CD4-positive, CD25-positive, alpha-beta regulatory T cell (primary cell): ENCODE measurements around the gene KCNN3. TPM values are rescaled to one million over a fixed set of nuclear protein-coding genes. Genes with fewer than 3 reads are reported as not detected.
A peak's percentile ranks its signal among the peaks of the same experiment; 100 is the strongest.

ENCODE experiments used
- ATAC-seq, 2 donors: fragments of 150-1000 bp; cut with Tn5 transposase; one replicate each; pipeline ENCODE4 v1.10.0; 2021; ENCODE audit warnings: low read depth in 2 of 2, moderate number of reproducible peaks in 2 of 2, moderate library complexity in 1 of 2
- DNase-seq, 3 donors: peaks; one replicate each; pipeline versions ENCODE4 v3.0.0 to v3.0.0-alpha.2; 2012 to 2022; ENCODE audit warnings: mixed read lengths in 1 of 3
- H3K27ac ChIP-seq: one replicate; pipeline ENCODE4 v1.7.0; 2013; ENCODE audit warnings: mild to moderate bottlenecking, low read length; ENCODE audit not compliant: insufficient read depth, poor library complexity, severe bottlenecking
- H3K27me3 ChIP-seq: one replicate; pipeline ENCODE4 v1.7.0; 2013; ENCODE audit warnings: low read length; ENCODE audit not compliant: control insufficient read depth, insufficient read depth
- H3K36me3 ChIP-seq: one replicate; pipeline ENCODE4 v1.7.0; 2013; ENCODE audit warnings: mild to moderate bottlenecking, low read length, moderate library complexity; ENCODE audit not compliant: control insufficient read depth, insufficient read depth
- H3K4me1 ChIP-seq: 2 replicates; pipeline ENCODE4 v1.7.0; 2013; ENCODE audit warnings: mild to moderate bottlenecking, low read length; ENCODE audit not compliant: insufficient read depth, control insufficient read depth, poor library complexity, severe bottlenecking
- H3K4me3 ChIP-seq: one replicate; pipeline ENCODE4 v1.7.0; 2013; ENCODE audit warnings: low read depth, mild to moderate bottlenecking, low read length, moderate library complexity
- H3K9me3 ChIP-seq, 2 experiments: 1 replicate in 1 of 2; 2 replicates in 1 of 2; pipeline ENCODE4 v1.7.0; 2013; ENCODE audit warnings: low read length in 2 of 2, mild to moderate bottlenecking in 1 of 2, moderate library complexity in 1 of 2; ENCODE audit not compliant: control insufficient read depth in 2 of 2
- H3K27ac Mint-ChIP-seq, 3 donors: one replicate each; pipeline ENCODE4 v1.8.0; 2020 to 2022; ENCODE audit warnings: mild to moderate bottlenecking in 3 of 3, mixed read lengths in 3 of 3, moderate library complexity in 2 of 3
- H3K27me3 Mint-ChIP-seq: one replicate; pipeline ENCODE4 v1.8.0; 2022; ENCODE audit warnings: mild to moderate bottlenecking, mixed read lengths
- H3K36me3 Mint-ChIP-seq: one replicate; pipeline ENCODE4 v1.8.0; 2020; ENCODE audit warnings: mixed read lengths
- H3K4me1 Mint-ChIP-seq, 4 donors: one replicate each; pipeline ENCODE4 v1.8.0; 2020 to 2022; ENCODE audit warnings: mixed read lengths in 4 of 4, mild to moderate bottlenecking in 1 of 4
- H3K4me3 Mint-ChIP-seq, 4 donors: one replicate each; pipeline ENCODE4 v1.8.0; 2020 to 2022; ENCODE audit warnings: mild to moderate bottlenecking in 4 of 4, mixed read lengths in 4 of 4, moderate library complexity in 3 of 4
- H3K9me3 Mint-ChIP-seq, 7 donors: one replicate each; pipeline ENCODE4 v1.8.0; 2020 to 2022; ENCODE audit warnings: mixed read lengths in 7 of 7, mild to moderate bottlenecking in 3 of 7, moderate library complexity in 2 of 7
- polyA plus RNA-seq, 4 donors: library from polyadenylated mRNA; unstranded; fragments of 300-500 nt; fragmentation: Illumina TruSeq; gene quantifications; one replicate each; pipeline ENCODE4 v1.2.3, GENCODE V29; 2021
- total RNA-seq: library from RNA; stranded (reverse); gene quantifications from one replicate; pipeline ENCODE4 v1.2.3, GENCODE V29; 2022

The KCNN3 gene
- total and polyA plus RNA-seq, 5 donors from 2014 or later = 0.30 TPM; not detected in 4

GRCh38 chr1:154863315-154864174, 6.5 kb downstream of the KCNN3 start:
- no peak overlapping the region for H3K4me3 ChIP-seq
- no peak for ATAC-seq
- H3K4me3 Mint-ChIP-seq = no peak overlapping the region
- H3K9me3 ChIP-seq = no peaks in the 10 kb centered on the region
- H3K4me1 ChIP-seq = no peaks in the 10 kb centered on the region
- peaks cover 29% of the 10 kb centered on the region for H3K27me3 Mint-ChIP-seq
- H3K36me3 ChIP-seq = no peaks in the 10 kb centered on the region
- H3K27ac ChIP-seq = no peak overlapping the region
- no peak overlapping the region for H3K27ac Mint-ChIP-seq
- peaks cover 3% of the 10 kb centered on the region for H3K27me3 ChIP-seq
- H3K9me3 Mint-ChIP-seq = peaks cover 0 to 2% (median 0%) of the 10 kb centered on the region in 7 donors
- peaks cover 0 to 3% (median under 1%) of the 10 kb centered on the region in 4 donors for H3K4me1 Mint-ChIP-seq
- no peaks in the 10 kb centered on the region for H3K36me3 Mint-ChIP-seq
- peak in 1 of 3 donors; percentile 29 for DNase-seq

DNA sequence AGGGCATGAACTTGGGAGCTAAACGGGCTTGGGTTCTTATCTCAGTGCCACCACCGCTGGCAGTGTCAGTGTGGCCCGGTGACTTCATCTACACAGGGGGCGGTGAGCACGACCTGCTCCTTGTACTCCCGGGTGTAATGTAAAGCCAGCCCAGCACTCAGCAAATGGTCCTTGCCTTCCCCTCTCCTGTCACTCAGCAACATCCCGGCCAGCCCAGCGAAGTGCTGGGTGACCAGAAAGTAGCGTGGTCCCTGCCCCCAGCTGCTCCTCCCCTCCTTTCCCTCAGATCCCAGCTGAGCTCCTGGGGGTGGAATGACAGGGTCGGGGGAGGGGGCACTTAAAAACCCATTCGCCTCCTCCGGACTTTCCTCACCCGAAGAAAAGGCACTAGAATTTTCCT, 7.2 kb downstream of the KCNN3 start:
- H3K27ac ChIP-seq = no peak overlapping the region
- H3K4me1 ChIP-seq = no peaks in the 10 kb centered on the region
- H3K36me3 ChIP-seq = no peaks in the 10 kb centered on the region
- H3K27me3 Mint-ChIP-seq = peaks cover 22% of the 10 kb centered on the region
- no peak overlapping the region for H3K4me3 ChIP-seq
- H3K9me3 ChIP-seq = no peaks in the 10 kb centered on the region
- H3K4me3 Mint-ChIP-seq = no peak overlapping the region
- no peak for DNase-seq
- peak overlapping the region in 1 of 3 donors; percentile 38 for H3K27ac Mint-ChIP-seq
- no peaks in the 10 kb centered on the region for H3K27me3 ChIP-seq
- ATAC-seq = no peak
- H3K36me3 Mint-ChIP-seq = no peaks in the 10 kb centered on the region
- H3K4me1 Mint-ChIP-seq = no peaks in the 10 kb centered on the region
- peaks cover 0 to 2% (median 0%) of the 10 kb centered on the region in 7 donors for H3K9me3 Mint-ChIP-seq

GRCh38 chr1:154861607-154862094, 8.4 kb downstream of the KCNN3 start:
- Histone ChIP-seq H3K36me3 (no peaks in the 10 kb centered on the region), H3K27me3 (no peaks in the 10 kb centered on the region), H3K4me3 (no peak overlapping the region), H3K27ac (no peak overlapping the region), H3K4me1 (no peaks in the 10 kb centered on the region), H3K9me3 (no peaks in the 10 kb centered on the region)
- Mint-ChIP-seq H3K4me3 (no peak overlapping the region), H3K4me1 (no peaks in the 10 kb centered on the region), H3K27ac (no peak overlapping the region), H3K27me3 (peaks cover 19% of the 10 kb centered on the region), H3K9me3 (peaks cover 0 to 2% (median 0%) of the 10 kb centered on the region in 7 donors), H3K36me3 (no peaks in the 10 kb centered on the region)
- ATAC-seq (no peak), DNase-seq (no peak)

- DNase-seq (no peak), ATAC-seq (no peak)
- peaks cover 0 to 2% (median 0%) of the 10 kb centered on the region in 7 donors for H3K9me3 Mint-ChIP-seq
- no peaks in the 10 kb centered on the region for H3K27me3 ChIP-seq
- H3K4me1 ChIP-seq = no peaks in the 10 kb centered on the region
- no peaks in the 10 kb centered on the region for H3K36me3 Mint-ChIP-seq
- no peaks in the 10 kb centered on the region for H3K36me3 ChIP-seq
- H3K27me3 Mint-ChIP-seq = peaks cover 12% of the 10 kb centered on the region
- no peaks in the 10 kb centered on the region for H3K9me3 ChIP-seq
- no peaks in the 10 kb centered on the region for H3K4me1 Mint-ChIP-seq
- no peak overlapping the region for H3K27ac ChIP-seq
- H3K4me3 ChIP-seq = no peak overlapping the region
- no peak overlapping the region for H3K4me3 Mint-ChIP-seq
- H3K27ac Mint-ChIP-seq = no peak overlapping the region
Measured at GRCh38 chr1:154860156-154860870, 9.8 kb downstream of the KCNN3 start.

DNA sequence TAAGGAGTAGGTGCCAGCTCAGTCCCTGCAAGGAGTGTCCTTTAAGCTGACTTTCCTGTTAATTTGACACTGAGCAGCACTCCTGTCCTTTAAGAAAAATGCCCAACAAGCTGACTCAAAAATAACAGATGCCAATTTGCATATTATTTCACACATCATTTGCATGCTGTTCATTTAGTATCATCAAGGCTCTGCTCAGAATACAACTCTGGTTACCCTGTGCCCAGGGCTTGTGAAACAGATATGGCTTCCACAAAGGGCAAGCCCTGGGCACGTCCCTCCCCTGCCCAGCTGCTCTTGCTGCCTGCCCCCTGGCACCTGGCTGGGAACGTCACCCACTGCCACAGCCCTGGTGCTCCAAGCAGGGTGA, 10.3 kb downstream of the KCNN3 start:
- H3K4me1 ChIP-seq = no peaks in the 10 kb centered on the region
- Mint-ChIP-seq H3K9me3 (peaks cover 0 to 2% (median 0%) of the 10 kb centered on the region in 7 donors), H3K27ac (no peak overlapping the region), H3K27me3 (peaks cover 6% of the 10 kb centered on the region), H3K4me3 (no peak overlapping the region), H3K36me3 (no peaks in the 10 kb centered on the region), H3K4me1 (no peaks in the 10 kb centered on the region)
- ATAC-seq (peak in 1 of 2 donors; percentile 25), DNase-seq (no peak)
- no peaks in the 10 kb centered on the region for H3K27me3 ChIP-seq
- H3K36me3 ChIP-seq = no peaks in the 10 kb centered on the region
- H3K4me3 ChIP-seq = no peak overlapping the region
- H3K9me3 ChIP-seq = no peaks in the 10 kb centered on the region
- H3K27ac ChIP-seq = no peak overlapping the region

DNA sequence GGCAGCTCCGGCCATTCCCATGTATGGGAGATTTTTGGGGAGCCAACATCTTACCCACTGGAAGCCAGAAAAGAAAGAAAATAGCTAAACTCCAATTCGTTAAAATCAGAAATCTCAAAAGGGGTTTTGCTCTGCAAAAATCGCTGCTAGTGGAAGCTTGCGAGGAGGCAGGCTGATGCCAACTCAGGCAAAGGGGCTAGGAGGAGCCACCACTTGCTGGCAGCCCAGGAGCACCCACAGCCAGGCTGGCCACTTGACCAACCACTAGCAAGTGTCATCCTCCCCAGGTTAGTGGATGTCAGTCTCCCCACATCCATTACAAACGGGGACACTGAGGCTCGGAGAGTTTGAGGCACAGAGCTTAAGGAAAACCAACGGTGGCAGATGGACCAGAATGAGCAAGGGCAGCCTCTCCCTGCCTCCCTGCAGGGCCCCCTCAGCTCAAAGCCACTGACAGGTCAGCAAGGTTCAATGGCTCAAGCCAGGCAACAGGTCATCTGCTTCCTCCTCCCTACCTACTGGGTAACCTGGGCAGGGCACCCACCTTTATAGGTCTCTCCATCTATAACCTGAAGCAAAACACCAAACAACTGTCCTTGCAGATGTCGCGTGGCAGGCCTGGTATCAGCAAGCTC, 10.8 kb downstream of the KCNN3 start:
- Mint-ChIP-seq H3K27me3 (peaks cover 6% of the 10 kb centered on the region), H3K27ac (no peak overlapping the region), H3K36me3 (no peaks in the 10 kb centered on the region), H3K4me3 (no peak overlapping the region), H3K9me3 (peaks cover 0 to 2% (median 0%) of the 10 kb centered on the region in 7 donors), H3K4me1 (no peaks in the 10 kb centered on the region)
- no peaks in the 10 kb centered on the region for H3K4me1 ChIP-seq
- no peaks in the 10 kb centered on the region for H3K9me3 ChIP-seq
- H3K27ac ChIP-seq = no peak overlapping the region
- ATAC-seq (no peak), DNase-seq (no peak)
- H3K36me3 ChIP-seq = no peaks in the 10 kb centered on the region
- H3K27me3 ChIP-seq = no peaks in the 10 kb centered on the region
- H3K4me3 ChIP-seq = no peak overlapping the region

- H3K9me3 Mint-ChIP-seq = peaks cover 0 to 2% (median 0%) of the 10 kb centered on the region in 7 donors
- H3K4me3 ChIP-seq = no peak overlapping the region
- ATAC-seq = no peak
Measured at GRCh38 chr1:154857441-154858215, 12.5 kb downstream of the KCNN3 start.

More at GRCh38 chr1:154857441-154858215, 12.5 kb downstream of the KCNN3 start:
- Histone ChIP-seq H3K36me3 (no peaks in the 10 kb centered on the region), H3K27me3 (no peaks in the 10 kb centered on the region), H3K4me1 (no peaks in the 10 kb centered on the region), H3K9me3 (no peaks in the 10 kb centered on the region), H3K27ac (no peak overlapping the region)
- H3K36me3 Mint-ChIP-seq = no peaks in the 10 kb centered on the region
- no peak for DNase-seq
- H3K4me3 Mint-ChIP-seq = no peak overlapping the region
- peaks cover 6% of the 10 kb centered on the region for H3K27me3 Mint-ChIP-seq
- H3K4me1 Mint-ChIP-seq = no peaks in the 10 kb centered on the region
- H3K27ac Mint-ChIP-seq = no peak overlapping the region
